ENCODE measurements around the gene NET1. TPM values are rescaled to one million over a fixed set of nuclear protein-coding genes. Genes with fewer than 3 reads are reported as not detected.
"Not testable (repeated sequence)": the region's sequence is repeated elsewhere in the genome, so short reads cannot be mapped to it uniquely, and the experiment has no call there.

The NET1 gene
- total and polyA plus RNA-seq, 2 experiments from 2014 or later, result 36.5 to 42.9 TPM

GRCh38 chr10:5373891-5374611 lies 38.3 kb upstream of the NET1 start:
- Histone ChIP-seq H2AFZ (no peak overlapping the region), H3K4me1 (ENCODE audit: insufficient read depth) (no peaks in the 10 kb centered on the region), H3K36me3 (ENCODE audit: low read depth) (no peaks in the 10 kb centered on the region), H4K20me1 (ENCODE audit: insufficient read depth) (no peaks in the 10 kb centered on the region), H3K27ac (no peak overlapping the region), H3K4me3 (no peak overlapping the region), H3K4me2 (ENCODE audit: unreplicated experiment) (no peak overlapping the region), H3K79me2 (ENCODE audit: insufficient read depth) (no peaks in the 10 kb centered on the region), H3K9ac (no peak overlapping the region), H3K9me2 (ENCODE audit: insufficient read depth) (no peaks in the 10 kb centered on the region), H3K27me3 (replicated peaks; ENCODE audit: insufficient read depth) (no peaks in the 10 kb centered on the region), H3F3A (ENCODE audit: insufficient read depth) (peaks cover 10% of the 10 kb centered on the region), H3K9me3 (ENCODE audit: low read depth) (no peaks in the 10 kb centered on the region)
- DNase-seq, result no peak
- TF ChIP-seq EZH2 (IDR thresholded peaks at IDR 0.05; ENCODE audit: insufficient read depth, poor library complexity, severe bottlenecking) (no peak), EZH2phosphoT487 (IDR thresholded peaks at IDR 0.05; ENCODE audit: insufficient read depth, low read depth) (no peak)
- in situ Hi-C loops (cut with MboI), result no loop called here
- 64 to 69% methylated on average over 19 to 22 of the region's 22 CpGs for WGBS, 2 experiments (ENCODE audit: low coverage in 1 of 2, low lambda C conversion rate in 2 of 2, missing lambda C conversion rate in 2 of 2)

GRCh38 chr10:5376450-5376849 lies 35.9 kb upstream of the NET1 start:
- no peak for DNase-seq
- WGBS, 2 experiments (ENCODE audit: low coverage in 1 of 2, low lambda C conversion rate in 2 of 2, missing lambda C conversion rate in 2 of 2), result 63 to 65% methylated on average over 4 of the region's 4 CpGs

GRCh38 chr10:5379202-5379601 lies 33.2 kb upstream of the NET1 start:
- H3K9ac ChIP-seq; H3K36me3 ChIP-seq (ENCODE audit: low read depth); H4K20me1 ChIP-seq (ENCODE audit: insufficient read depth); H2AFZ ChIP-seq; H3K4me3 ChIP-seq; in situ Hi-C loops (cut with MboI); H3K27ac ChIP-seq; H3K79me2 ChIP-seq (ENCODE audit: insufficient read depth); H3K4me2 ChIP-seq (ENCODE audit: unreplicated experiment); H3K4me1 ChIP-seq (ENCODE audit: insufficient read depth); H3K9me2 ChIP-seq (ENCODE audit: insufficient read depth); H3F3A ChIP-seq (ENCODE audit: insufficient read depth); H3K27me3 ChIP-seq (replicated peaks; ENCODE audit: insufficient read depth); H3K9me3 ChIP-seq (ENCODE audit: low read depth); DNase-seq: not testable (repeated sequence)
- 80 to 89% methylated on average over 5 of the region's 5 CpGs for WGBS, 2 experiments (ENCODE audit: low coverage in 1 of 2, low lambda C conversion rate in 2 of 2, missing lambda C conversion rate in 2 of 2)

More at GRCh38 chr10:5376450-5376849, 35.9 kb upstream of the NET1 start:
- no peak overlapping the region for H3K9ac ChIP-seq
- H3K79me2 ChIP-seq (ENCODE audit: insufficient read depth), result no peaks in the 10 kb centered on the region
- no peaks in the 10 kb centered on the region for H3K9me3 ChIP-seq (ENCODE audit: low read depth)
- H3F3A ChIP-seq (ENCODE audit: insufficient read depth), result no peaks in the 10 kb centered on the region
- H2AFZ ChIP-seq, result no peak overlapping the region
- H4K20me1 ChIP-seq (ENCODE audit: insufficient read depth), result no peaks in the 10 kb centered on the region
- no peak overlapping the region for H3K27ac ChIP-seq
- H3K4me3 ChIP-seq, result no peak overlapping the region
- in situ Hi-C loops (cut with MboI), result no loop called here
- no peaks in the 10 kb centered on the region for H3K36me3 ChIP-seq (ENCODE audit: low read depth)
- H3K27me3 ChIP-seq (replicated peaks; ENCODE audit: insufficient read depth), result no peaks in the 10 kb centered on the region
- H3K9me2 ChIP-seq (ENCODE audit: insufficient read depth), result no peaks in the 10 kb centered on the region
- H3K4me2 ChIP-seq (ENCODE audit: unreplicated experiment), result no peak overlapping the region
- H3K4me1 ChIP-seq (ENCODE audit: insufficient read depth), result no peaks in the 10 kb centered on the region
- no peak for TF ChIP-seq EZH2phosphoT487 (IDR thresholded peaks at IDR 0.05; ENCODE audit: insufficient read depth, low read depth)

- DNase-seq; H3K4me2 ChIP-seq (ENCODE audit: unreplicated experiment); in situ Hi-C loops (cut with MboI): not testable (repeated sequence)
Observed at GRCh38 chr10:5380395-5380794, 32.0 kb upstream of the NET1 start.

GRCh38 chr10:5381187-5381586 lies 31.2 kb upstream of the NET1 start:
- in situ Hi-C loops (cut with MboI), result no loop called here
- no peaks in the 10 kb centered on the region for H3K79me2 ChIP-seq (ENCODE audit: insufficient read depth)
- no peaks in the 10 kb centered on the region for H3F3A ChIP-seq (ENCODE audit: insufficient read depth)
- H3K9ac ChIP-seq, result no peak overlapping the region
- no peaks in the 10 kb centered on the region for H4K20me1 ChIP-seq (ENCODE audit: insufficient read depth)
- H3K4me2 ChIP-seq (ENCODE audit: unreplicated experiment), result no peak overlapping the region
- H3K4me3 ChIP-seq, result no peak overlapping the region
- H3K9me3 ChIP-seq (ENCODE audit: low read depth), result no peaks in the 10 kb centered on the region
- no peak overlapping the region for H3K27ac ChIP-seq
- DNase-seq, result no peak
- 91% methylated on average over 2 of the region's 2 CpGs; no CpG with 5 or more reads in 1 of the 2 experiments for WGBS, 2 experiments (ENCODE audit: low coverage in 1 of 2, low lambda C conversion rate in 2 of 2, missing lambda C conversion rate in 2 of 2)
- H3K27me3 ChIP-seq (replicated peaks; ENCODE audit: insufficient read depth), result no peaks in the 10 kb centered on the region
- no peak overlapping the region for H2AFZ ChIP-seq
- H3K4me1 ChIP-seq (ENCODE audit: insufficient read depth), result no peaks in the 10 kb centered on the region; the same call in 1 of the 2 replicates
- H3K9me2 ChIP-seq (ENCODE audit: insufficient read depth), result no peaks in the 10 kb centered on the region
- H3K36me3 ChIP-seq (ENCODE audit: low read depth), result no peaks in the 10 kb centered on the region
- TF ChIP-seq EZH2 (IDR thresholded peaks at IDR 0.05; ENCODE audit: insufficient read depth, poor library complexity, severe bottlenecking) (no peak), EZH2phosphoT487 (IDR thresholded peaks at IDR 0.05; ENCODE audit: insufficient read depth, low read depth) (no peak)

More at GRCh38 chr10:5380395-5380794, 32.0 kb upstream of the NET1 start:
- not testable (repeated sequence) for H3K4me3 ChIP-seq; H3K4me1 ChIP-seq (ENCODE audit: insufficient read depth); H3K9me3 ChIP-seq (ENCODE audit: low read depth); H4K20me1 ChIP-seq (ENCODE audit: insufficient read depth); H3K27me3 ChIP-seq (replicated peaks; ENCODE audit: insufficient read depth); H3K27ac ChIP-seq; H2AFZ ChIP-seq; H3F3A ChIP-seq (ENCODE audit: insufficient read depth); H3K36me3 ChIP-seq (ENCODE audit: low read depth); H3K79me2 ChIP-seq (ENCODE audit: insufficient read depth); H3K9me2 ChIP-seq (ENCODE audit: insufficient read depth); H3K9ac ChIP-seq
- 71 to 74% methylated on average over 12 of the region's 12 CpGs for WGBS, 2 experiments (ENCODE audit: low coverage in 1 of 2, low lambda C conversion rate in 2 of 2, missing lambda C conversion rate in 2 of 2)

All from GM23248 (cell line).